ENCODE data around the gene DPEP2.
A peak's percentile ranks its signal among the peaks of the same experiment; 100 is the strongest.

DNA sequence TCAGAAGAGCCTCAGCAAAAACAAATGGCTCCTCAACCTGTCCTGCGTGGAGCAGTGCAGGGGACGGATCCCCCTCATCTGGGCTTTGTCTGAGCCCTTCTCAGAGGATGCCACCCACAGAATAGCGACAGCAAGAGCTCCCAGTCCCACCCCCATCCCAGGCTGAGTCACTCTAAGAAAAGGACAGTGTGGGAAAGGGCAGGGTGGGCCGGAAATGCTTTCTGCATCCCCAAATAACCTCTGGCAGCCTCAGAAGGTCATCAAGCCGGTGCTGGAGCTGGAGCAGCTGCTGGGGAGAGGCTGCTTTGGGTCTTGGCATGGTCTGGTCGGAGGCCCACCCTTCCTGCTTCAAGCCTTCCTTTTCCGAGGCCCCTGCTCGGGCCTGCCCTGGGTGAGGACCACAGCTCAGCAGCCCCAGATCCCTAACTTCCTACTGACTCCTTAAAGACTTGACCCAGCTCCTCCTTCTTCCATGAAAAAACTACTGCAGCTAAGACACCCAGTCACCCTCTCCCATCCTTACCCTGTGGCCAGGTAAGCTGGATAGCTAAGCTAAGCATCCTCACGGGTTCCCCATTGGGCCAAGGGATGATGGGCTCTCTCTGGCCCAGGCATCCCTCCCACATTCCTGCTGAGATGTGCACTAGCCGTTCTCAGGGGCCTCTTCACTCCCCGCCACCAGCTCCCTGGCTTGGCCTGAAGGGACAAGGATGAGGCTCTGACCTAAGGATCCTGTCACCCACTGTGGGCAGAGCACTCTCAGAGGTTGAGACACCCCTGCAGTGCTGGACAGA lies 39.6 kb downstream of the DPEP2 start:
- TF ChIP-seq POLR2A (IDR thresholded peaks at IDR 0.05) (no peak), POLR2AphosphoS5 (IDR thresholded peaks at IDR 0.05; ENCODE audit: insufficient read depth in 1 of 2, low read depth in 1 of 2) (peak in 1 of 2 donors; percentile 43)
- TF ChIP-seq, protein P1, sequence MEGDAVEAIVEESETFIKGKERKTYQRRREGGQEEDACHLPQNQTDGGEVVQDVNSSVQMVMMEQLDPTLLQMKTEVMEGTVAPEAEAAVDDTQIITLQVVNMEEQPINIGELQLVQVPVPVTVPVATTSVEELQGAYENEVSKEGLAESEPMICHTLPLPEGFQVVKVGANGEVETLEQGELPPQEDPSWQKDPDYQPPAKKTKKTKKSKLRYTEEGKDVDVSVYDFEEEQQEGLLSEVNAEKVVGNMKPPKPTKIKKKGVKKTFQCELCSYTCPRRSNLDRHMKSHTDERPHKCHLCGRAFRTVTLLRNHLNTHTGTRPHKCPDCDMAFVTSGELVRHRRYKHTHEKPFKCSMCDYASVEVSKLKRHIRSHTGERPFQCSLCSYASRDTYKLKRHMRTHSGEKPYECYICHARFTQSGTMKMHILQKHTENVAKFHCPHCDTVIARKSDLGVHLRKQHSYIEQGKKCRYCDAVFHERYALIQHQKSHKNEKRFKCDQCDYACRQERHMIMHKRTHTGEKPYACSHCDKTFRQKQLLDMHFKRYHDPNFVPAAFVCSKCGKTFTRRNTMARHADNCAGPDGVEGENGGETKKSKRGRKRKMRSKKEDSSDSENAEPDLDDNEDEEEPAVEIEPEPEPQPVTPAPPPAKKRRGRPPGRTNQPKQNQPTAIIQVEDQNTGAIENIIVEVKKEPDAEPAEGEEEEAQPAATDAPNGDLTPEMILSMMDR (IDR thresholded peaks at IDR 0.05) = no peak
